HG03039 (cell line): ENCODE results near the gene NCAPG2.
"Not testable (repeated sequence)": the region's sequence is repeated elsewhere in the genome, so short reads cannot be mapped to it uniquely, and the experiment has no call there.

Experiments
- ATAC-seq: cut with Tn5 transposase; IDR thresholded peaks from one replicate; pipeline ENCODE4 v1.9.1; 2021; ENCODE audit warnings: mild to moderate bottlenecking, moderate library complexity; ENCODE audit not compliant: unreplicated experiment

Gene NCAPG2

DNA sequence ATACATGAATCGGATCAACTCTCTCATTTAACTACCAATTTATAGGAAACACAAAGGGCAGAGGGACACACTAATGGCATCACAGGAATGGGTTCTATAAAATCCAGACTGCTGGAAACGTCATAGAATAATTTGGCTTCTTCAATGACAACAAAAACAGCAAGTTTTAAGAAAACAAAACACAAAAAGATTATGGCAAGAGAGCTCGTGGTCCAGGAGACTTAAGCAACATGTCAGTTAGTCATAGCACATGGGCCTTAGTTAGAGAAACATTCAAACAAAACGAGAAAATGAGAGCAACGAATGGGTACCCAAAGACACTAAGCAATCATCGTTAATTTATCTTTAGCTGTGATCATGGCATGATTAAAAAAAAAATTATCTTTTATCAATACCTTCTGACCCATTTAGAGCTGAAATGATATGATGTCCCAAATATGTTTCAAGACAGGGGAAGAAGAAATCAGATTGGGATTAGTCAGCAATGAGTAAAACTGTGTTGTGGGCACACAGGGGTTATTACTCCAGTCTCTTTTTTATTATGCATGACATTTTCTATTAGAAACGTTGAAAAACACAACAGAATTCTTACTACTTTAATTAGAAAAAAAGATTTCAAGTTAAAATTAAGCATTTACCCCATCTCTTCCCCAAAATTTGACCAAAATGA lies 28.3 kb downstream of the NCAPG2 start:
- no peak for ATAC-seq

GRCh38 chr7:158672975-158673374 lies 31.6 kb downstream of the NCAPG2 start:
- no peak for ATAC-seq

GRCh38 chr7:158668086-158668485 lies 36.5 kb downstream of the NCAPG2 start:
- not testable (repeated sequence) for ATAC-seq

- not testable (repeated sequence) for ATAC-seq
Observed at GRCh38 chr7:158666966-158667678, 37.5 kb downstream of the NCAPG2 start.

GRCh38 chr7:158666401-158666800 lies 38.2 kb downstream of the NCAPG2 start:
- ATAC-seq, result no peak

- no peak for ATAC-seq
Observed at GRCh38 chr7:158664406-158664805, 40.2 kb downstream of the NCAPG2 start.

- ATAC-seq, result no peak
Observed at GRCh38 chr7:158663428-158663741, 41.2 kb downstream of the NCAPG2 start.

DNA sequence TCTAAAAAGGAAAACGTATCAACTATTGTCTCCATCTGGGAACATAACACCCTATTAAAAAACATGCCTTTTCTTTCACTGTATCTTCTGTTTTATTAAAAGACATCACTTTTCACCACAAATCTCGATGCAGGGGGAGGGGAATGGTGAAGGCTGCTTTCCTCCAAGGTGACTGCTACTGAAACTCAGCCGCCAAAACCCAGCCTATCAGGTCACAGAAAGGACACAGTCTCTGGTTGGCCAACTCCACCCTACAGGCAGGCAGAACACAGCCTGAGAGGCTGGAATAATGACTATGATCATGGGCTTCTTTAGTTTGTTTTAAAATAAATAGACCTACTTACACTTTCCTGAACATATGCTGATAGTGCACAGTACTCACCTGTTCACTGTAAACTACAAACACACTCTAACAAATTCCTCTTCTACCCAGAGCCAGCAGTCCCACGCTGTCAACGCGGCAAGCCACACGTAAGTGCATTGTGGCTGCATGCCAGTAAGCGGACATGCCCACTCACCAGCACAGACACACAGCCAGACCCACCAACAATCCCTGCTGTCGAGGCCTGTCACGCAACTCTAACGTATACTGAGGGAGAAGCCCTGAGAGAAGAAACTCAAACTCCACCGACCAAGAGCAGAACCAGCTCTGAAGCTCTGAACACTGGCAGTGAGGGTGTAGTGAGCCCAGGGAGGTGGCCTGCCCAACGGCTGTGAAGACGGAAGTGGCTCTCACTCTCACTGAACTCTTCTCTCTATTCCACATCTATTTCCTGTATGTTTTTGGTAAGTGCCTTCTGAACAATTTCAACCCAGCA lies 41.8 kb downstream of the NCAPG2 start:
- no peak for ATAC-seq

DNA sequence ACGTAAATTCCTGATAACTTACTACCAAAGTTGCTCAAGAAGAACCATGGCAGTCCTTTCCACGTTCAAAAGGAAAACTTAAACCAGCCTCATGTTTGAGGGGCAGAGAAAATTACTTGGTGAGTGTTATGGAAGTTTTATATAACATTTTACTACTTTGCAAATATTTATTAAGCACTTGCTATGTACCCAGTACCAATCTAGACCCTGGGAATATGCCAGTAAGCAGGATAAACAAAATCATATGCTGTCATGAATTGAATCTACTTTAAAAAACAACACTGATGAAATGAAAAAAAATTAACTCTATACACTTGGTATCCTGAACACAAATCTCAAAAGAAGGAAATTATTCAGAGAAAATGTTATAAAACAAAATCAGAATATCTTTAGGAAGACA lies 46.1 kb downstream of the NCAPG2 start:
- no peak for ATAC-seq

GRCh38 chr7:158657189-158657746 lies 47.3 kb downstream of the NCAPG2 start:
- peak; percentile 32 for ATAC-seq

- peak; percentile 97 for ATAC-seq
Observed at GRCh38 chr7:158655931-158656441, 48.6 kb downstream of the NCAPG2 start.

DNA sequence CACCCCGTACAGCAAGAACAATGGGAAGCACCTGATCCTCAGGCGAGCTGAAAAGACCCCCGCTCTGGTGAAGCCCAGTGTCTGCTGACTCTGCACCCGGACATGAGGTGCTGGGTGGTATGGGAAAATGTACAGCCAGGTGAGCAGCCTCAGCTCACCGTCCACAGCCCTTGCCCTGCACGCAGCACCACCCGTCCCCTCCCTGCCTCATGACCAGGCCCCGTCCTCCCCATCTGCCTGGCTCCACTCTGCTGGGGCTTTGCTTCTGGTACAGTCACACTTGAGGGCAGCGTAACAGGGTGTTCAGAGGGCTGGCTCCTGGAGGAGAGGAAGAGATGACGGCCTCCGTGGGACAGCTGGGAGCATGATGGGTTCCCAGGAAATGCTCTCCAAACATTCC lies 49.1 kb downstream of the NCAPG2 start:
- no peak for ATAC-seq

GRCh38 chr7:158651968-158652565 lies 52.5 kb downstream of the NCAPG2 start:
- no peak for ATAC-seq

DNA sequence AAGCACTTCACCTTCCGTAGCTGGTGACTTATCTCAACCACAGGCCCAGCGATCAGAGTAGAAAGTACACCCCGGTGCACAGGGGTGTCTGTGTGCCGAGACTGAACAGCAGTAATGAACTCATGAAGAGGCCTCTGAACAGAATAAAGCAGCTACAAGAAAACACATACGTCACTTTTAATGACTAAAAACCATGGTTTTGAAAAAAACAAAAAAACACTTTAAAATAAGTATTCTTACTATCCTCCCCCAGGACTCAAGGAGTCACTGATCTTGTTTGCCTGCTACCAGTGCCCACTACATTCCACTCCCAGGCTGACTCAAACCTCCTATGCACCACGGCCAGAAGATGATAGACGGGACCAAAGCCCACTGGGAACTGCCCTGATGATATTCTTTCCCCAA lies 53.8 kb downstream of the NCAPG2 start:
- no peak for ATAC-seq

DNA sequence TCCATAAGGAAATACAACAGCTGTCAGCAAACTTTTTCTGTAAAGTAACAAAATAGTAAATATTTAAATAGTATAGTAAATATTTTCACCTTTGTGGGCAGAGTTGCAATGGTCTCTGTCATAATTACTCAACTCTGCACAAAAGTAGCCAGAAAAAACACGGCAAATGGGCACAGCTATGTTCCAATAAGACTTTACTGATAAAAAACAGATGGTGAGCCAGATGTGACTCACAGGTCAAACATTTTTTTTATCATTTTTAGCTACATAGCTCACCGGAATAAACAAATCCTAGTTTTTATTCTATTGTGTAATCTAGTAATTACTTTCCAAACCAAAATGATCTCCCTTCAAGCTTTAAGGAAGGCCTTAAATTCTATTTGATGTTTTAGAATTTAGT lies 55.3 kb downstream of the NCAPG2 start:
- no peak for ATAC-seq

DNA sequence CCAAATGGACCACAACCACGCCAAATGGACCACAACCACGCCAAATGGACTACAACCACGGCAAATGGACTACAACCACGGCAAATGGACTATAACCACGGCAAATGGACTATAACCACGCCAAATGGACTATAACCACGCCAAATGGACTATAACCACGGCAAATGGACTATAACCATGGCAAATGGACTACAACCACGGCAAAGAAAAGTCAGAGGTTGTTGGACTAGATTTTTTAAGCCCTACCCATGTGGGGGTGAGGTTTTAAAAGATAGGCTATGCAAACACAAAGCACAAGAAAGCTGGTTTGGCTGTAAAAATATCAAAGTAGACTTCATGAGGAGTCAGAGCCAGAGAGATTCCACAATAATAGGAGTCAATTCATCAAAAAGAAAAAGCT lies 55.8 kb downstream of the NCAPG2 start:
- ATAC-seq, result no peak

DNA sequence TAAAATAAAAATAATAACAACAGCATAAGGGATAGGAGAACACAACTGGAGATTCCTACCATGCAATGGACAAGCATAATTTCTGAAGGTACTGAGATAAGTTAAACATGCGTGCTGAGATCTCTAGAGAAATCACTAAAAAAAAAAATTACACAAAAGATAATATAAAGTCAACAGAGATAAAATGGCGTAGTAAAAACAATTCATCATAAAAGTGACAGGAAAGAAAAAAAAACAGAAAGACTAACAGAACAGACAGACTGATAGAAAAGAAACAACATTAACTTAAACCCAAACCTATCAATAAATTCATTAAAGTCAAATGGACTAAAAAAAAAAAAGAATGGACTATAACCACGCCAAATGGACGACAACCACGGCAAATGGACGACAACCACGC lies 56.4 kb downstream of the NCAPG2 start:
- ATAC-seq, result no peak

GRCh38 chr7:158647475-158647792 lies 57.2 kb downstream of the NCAPG2 start:
- ATAC-seq, result no peak

DNA sequence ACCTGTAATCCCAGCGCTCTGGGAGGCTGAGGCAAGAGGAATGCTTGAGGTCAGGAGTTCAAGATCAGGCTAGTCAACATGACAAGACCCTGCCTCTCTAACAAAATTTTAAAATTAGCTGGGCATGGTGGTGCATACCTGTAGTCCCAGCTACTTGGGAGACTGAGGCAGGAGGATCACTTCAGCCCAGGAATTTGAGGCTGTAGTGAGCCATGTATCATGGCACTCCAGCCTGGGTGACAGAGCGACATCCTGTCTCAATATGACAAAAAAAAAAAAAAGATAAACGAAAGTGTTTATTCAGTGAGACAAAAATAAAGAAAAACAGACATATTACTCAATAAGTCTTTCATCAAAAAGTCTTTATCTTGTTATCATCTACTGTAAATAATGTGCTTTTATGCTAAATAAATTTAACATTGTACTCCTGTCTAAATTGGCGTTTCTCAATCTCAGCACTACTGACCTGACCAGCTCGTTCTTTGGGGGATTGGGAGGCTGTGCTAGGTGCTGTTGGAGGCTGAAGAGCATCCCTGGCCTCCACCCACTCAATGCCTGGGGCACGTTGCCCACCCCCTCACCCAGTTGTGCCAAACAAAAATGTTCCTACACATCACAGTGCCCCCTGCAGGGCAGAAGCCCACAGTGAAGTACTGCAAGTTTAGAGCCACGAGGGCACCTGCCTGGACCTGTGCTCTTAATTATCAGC lies 57.7 kb downstream of the NCAPG2 start:
- ATAC-seq, result no peak

- no peak for ATAC-seq
Observed at GRCh38 chr7:158645842-158646241, 58.8 kb downstream of the NCAPG2 start.

DNA sequence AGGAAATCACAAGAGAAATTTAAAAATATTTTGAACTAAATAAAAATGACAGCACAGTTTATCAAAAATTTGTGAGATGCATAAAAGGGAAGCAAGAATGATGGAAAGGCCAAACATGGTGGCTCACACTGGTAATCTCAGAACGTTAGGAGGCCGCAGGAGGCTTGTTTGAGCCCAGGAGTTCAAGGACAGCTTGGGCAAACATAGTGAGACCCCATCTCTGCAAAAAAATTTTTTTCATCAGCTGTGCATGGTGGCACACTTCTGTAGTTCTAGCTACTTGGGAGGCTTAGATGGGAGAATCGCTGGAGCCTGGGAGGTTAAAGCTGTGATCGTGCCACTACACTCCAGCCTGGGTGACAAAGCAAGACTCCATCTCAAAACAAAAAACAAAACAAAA lies 62.5 kb downstream of the NCAPG2 start:
- no peak for ATAC-seq
